Adipocyte (in vitro differentiated cells): ENCODE results near the gene BDNF.

Source experiments
- DNase-seq: peaks from one replicate; pipeline ENCODE4 v3.0.0-alpha.2; 2015; ENCODE audit warnings: low read depth
- H3K27me3 ChIP-seq: replicated peaks from 2 replicates; pipeline ENCODE4 v1.7.0; 2013; ENCODE audit warnings: mild to moderate bottlenecking, low read length, moderate library complexity; ENCODE audit not compliant: control insufficient read depth, insufficient read depth
- H3K36me3 ChIP-seq: 2 replicates; pipeline ENCODE4 v1.7.0; 2013; ENCODE audit warnings: low read length, mild to moderate bottlenecking, moderate library complexity; ENCODE audit not compliant: control insufficient read depth, insufficient read depth, severe bottlenecking
- H3K4me1 ChIP-seq: 2 replicates; pipeline ENCODE4 v1.7.0; 2013; ENCODE audit warnings: mild to moderate bottlenecking, low read length, moderate library complexity; ENCODE audit not compliant: control insufficient read depth, insufficient read depth
- H3K4me3 ChIP-seq: 2 replicates; pipeline ENCODE4 v1.7.0; 2013; ENCODE audit warnings: mild to moderate bottlenecking, low read length, moderate library complexity
- H3K9ac ChIP-seq: 2 replicates; pipeline ENCODE4 v1.7.0; 2013; ENCODE audit warnings: mild to moderate bottlenecking, low read length, moderate library complexity
- H3K9me3 ChIP-seq: 2 replicates; pipeline ENCODE4 v1.7.0; 2013; ENCODE audit warnings: mild to moderate bottlenecking, low read length, moderate library complexity; ENCODE audit not compliant: control insufficient read depth

BDNF gene

DNA sequence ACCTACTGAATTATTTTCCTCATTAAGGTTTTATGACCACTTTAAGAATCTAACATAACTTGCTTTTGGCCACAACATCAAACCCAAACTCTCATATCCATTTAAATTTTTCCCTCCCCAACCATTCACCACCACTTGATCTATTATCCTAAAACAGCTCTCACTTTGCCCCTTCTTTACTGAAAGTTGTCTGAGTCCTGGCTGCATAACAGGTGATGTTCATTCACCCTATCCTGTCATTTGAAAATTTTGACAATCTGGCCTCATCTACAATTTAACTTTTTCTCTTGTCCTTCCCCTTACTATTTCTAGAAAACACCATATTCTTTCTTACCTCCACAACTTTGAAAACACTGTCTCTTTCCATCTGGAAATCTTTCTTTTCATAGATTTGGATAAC lies 89.3 kb downstream of the BDNF start:
- no peak overlapping the region for H3K4me3 ChIP-seq
- H3K27me3 ChIP-seq = no peaks in the 10 kb centered on the region
- DNase-seq = no peak
- no peaks in the 10 kb centered on the region for H3K9me3 ChIP-seq
- H3K36me3 ChIP-seq = no peaks in the 10 kb centered on the region
- no peak overlapping the region for H3K9ac ChIP-seq
- no peaks in the 10 kb centered on the region for H3K4me1 ChIP-seq

- Histone ChIP-seq H3K27me3 (no peaks in the 10 kb centered on the region), H3K4me3 (no peak overlapping the region), H3K9ac (no peak overlapping the region), H3K36me3 (no peaks in the 10 kb centered on the region), H3K9me3 (no peaks in the 10 kb centered on the region), H3K4me1 (no peaks in the 10 kb centered on the region)
- no peak for DNase-seq
Measured at GRCh38 chr11:27610280-27610679, 90.0 kb downstream of the BDNF start.

- no peaks in the 10 kb centered on the region for H3K4me1 ChIP-seq
- DNase-seq = no peak
- H3K4me3 ChIP-seq = no peak overlapping the region
- H3K36me3 ChIP-seq = no peaks in the 10 kb centered on the region
- no peak overlapping the region for H3K9ac ChIP-seq
- no peaks in the 10 kb centered on the region for H3K27me3 ChIP-seq
- H3K9me3 ChIP-seq = no peaks in the 10 kb centered on the region
Measured at GRCh38 chr11:27608951-27609350, 91.3 kb downstream of the BDNF start.

GRCh38 chr11:27605422-27605821 lies 94.8 kb downstream of the BDNF start:
- Histone ChIP-seq H3K36me3 (no peaks in the 10 kb centered on the region), H3K4me1 (no peaks in the 10 kb centered on the region), H3K4me3 (no peak overlapping the region), H3K9ac (no peak overlapping the region), H3K9me3 (no peaks in the 10 kb centered on the region), H3K27me3 (no peaks in the 10 kb centered on the region)
- DNase-seq = no peak
